Fibroblast of villous mesenchyme (primary cell): ENCODE results near the gene KRTAP27-1. TPM values are rescaled to one million over a fixed set of nuclear protein-coding genes. Genes with fewer than 3 reads are reported as not detected.
A peak's percentile ranks its signal among the peaks of the same experiment; 100 is the strongest.

ENCODE experiments used
- DNase-seq: peaks from one replicate; pipeline ENCODE4 v3.0.0-alpha.2; 2010; ENCODE audit warnings: low read depth
- H3K4me3 ChIP-seq: 2 replicates; pipeline ENCODE4 v1.5.1; 2011; ENCODE audit warnings: low read depth, mild to moderate bottlenecking, low read length
- total RNA-seq: library from RNA; depleted of rRNA; stranded (reverse); fragments of >200 nt; gene quantifications from 2 replicates; pipeline ENCODE4 v1.2.3, GENCODE V29; 2012
- TF ChIP-seq, protein P1 (sequence below): IDR thresholded peaks from 2 replicates; pipeline ENCODE4 v1.5.1; 2012; ENCODE audit warnings: low read depth, mild to moderate bottlenecking, low read length; ENCODE audit not compliant: insufficient read depth

The KRTAP27-1 gene
- total RNA-seq, 1 donor: not detected

DNA sequence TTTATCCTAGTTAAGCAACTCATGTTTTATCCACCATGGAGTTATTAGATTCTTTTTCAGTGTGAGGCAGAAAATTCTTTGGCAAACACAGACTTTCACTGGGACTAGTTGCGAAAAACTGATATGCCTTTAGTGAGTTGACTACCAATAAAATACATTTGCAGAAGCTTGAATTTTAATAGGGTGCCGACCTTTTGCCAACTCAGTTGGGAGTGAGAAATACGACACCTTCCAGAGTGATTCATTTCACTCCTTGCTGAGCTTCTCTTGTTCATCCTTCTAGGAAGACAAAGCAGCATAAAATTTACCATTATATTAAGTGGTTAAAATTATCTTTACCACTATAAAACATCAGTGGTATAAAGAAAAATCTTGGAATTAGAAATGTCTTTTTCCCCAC is 12.1 kb upstream of the KRTAP27-1 start:
- TF ChIP-seq, protein P1, sequence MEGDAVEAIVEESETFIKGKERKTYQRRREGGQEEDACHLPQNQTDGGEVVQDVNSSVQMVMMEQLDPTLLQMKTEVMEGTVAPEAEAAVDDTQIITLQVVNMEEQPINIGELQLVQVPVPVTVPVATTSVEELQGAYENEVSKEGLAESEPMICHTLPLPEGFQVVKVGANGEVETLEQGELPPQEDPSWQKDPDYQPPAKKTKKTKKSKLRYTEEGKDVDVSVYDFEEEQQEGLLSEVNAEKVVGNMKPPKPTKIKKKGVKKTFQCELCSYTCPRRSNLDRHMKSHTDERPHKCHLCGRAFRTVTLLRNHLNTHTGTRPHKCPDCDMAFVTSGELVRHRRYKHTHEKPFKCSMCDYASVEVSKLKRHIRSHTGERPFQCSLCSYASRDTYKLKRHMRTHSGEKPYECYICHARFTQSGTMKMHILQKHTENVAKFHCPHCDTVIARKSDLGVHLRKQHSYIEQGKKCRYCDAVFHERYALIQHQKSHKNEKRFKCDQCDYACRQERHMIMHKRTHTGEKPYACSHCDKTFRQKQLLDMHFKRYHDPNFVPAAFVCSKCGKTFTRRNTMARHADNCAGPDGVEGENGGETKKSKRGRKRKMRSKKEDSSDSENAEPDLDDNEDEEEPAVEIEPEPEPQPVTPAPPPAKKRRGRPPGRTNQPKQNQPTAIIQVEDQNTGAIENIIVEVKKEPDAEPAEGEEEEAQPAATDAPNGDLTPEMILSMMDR: no peak
- DNase-seq: no peak
- no peak overlapping the region for H3K4me3 ChIP-seq

DNA sequence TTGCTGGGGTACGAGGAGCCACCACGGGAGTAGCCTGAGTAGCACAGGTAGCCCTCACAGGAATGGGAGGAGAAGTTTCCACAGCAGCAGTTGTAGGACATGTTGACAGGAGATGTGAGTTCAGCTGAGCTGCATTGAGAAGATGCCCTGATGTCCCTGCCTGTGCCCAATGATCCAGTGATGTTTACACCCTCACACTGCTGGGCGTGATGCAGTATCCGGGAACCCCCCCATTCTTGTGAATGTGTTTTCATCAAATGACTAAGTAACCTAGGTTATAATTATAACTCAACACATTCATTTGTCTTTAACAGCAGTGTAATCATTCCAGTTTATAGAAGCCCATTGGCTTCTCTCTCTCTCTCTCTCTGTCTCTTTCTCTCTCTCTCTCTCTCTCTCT is 11.0 kb upstream of the KRTAP27-1 start, which contains the start of gene KRTAP23-1:
Gene KRTAP23-1 (minus strand): TSS at position 101 of the 400 bp plus-strand sequence. CDS start 0 bp downstream, at position 101.
- H3K4me3 ChIP-seq: no peak within 1 kb of the TSS
- DNase-seq: no peak
- TF ChIP-seq, protein P1: no peak

DNA sequence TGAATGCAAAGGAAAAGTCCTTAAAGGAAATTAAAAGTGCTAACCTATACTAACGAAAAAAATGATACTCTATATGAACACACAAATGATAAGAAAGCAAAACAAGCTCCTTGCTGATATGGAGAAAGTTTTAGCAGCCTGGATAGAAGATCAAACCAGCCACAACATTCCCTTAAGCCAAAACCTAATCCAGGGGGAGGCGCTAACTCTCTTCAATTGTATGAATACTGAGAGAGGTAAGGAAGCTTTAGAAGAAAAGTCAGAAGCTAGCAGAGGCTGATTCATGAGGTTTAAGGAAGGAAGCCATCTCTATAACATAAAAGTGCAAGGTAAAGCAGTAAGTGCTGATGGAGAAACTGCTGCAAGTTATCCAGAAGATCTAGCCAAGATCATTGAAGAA is 7.5 kb upstream of the KRTAP27-1 start:
- H3K4me3 ChIP-seq: no peak overlapping the region
- TF ChIP-seq, protein P1: no peak
- DNase-seq: no peak

DNA sequence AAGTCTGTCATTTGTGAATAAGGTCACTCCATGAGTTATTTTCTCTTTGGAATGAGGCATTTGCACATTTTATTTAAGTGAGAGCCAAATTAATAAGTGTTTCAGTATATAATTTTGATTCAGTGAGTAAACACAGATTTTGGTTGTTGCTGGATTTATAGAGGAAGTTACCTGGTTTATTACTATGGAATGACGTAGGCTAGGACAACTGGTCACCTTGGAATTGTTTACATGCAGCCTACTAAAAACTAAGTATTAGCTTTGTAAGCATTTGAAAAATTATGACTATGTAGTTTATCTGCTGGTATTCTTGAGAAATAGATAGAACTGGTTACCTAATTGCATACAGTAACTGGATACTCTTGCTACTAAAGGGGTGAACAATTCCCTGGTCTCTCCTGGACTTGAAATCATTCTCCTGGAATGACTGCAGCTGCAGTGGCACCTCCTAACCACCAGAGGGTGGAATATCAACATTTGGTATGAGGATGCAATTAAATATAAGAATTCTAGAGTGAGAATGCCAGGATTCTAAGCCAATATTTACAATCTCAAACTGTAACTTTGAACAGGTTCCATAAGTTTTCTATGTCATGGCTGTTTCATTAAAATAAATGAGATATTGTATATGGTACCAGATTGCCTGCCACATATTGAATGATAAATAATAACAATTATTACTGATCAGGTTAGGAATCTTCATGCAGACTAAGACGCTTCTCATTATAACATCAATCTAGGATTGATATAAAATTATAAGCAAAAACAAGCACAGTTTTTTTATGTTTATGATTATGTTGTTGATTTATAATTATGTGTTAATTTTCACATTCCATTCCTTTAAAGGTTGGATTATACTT is 3.5 kb upstream of the KRTAP27-1 start:
- TF ChIP-seq, protein P1: peak; percentile 61
- peak; percentile 3 for DNase-seq
- H3K4me3 ChIP-seq: no peak overlapping the region

DNA sequence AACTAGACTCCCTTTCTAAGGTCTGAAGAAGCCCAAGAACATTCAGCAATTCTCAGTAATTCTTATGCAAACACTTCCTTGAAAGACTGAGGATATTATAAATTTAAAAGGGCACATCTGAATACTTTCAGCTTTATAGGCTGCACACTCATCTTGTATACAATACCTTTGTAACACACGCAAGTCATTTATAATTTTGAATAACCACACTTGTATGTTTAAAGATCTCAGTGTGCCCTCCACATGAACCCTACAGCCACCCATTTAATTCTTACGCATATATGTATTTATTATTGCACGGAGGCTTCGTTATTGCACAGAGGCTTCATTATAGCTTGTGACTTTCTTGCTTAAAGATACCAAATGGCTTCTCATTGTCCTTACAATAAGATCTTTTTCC is 1.2 kb upstream of the KRTAP27-1 start:
- no peak overlapping the region for H3K4me3 ChIP-seq
- TF ChIP-seq, protein P1: no peak
- no peak for DNase-seq

DNA sequence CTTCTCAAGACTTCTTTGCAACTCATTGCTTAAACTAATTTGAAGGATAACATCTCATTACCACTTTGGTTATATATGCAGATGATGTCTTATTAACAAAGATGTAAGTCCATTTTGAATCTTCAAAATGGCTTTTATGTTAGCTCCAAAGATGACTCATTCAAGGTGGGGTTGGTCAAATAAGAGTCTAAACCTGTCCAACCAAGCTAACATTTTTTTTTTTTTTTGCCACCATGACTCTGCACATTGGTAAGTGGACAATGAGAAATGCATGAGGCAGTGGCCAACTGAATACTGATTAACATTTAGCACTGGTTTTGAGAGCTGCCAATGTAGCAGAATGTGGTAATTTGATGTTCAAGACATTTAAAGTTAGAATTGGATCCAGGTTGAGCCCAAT is 278 bp upstream of the KRTAP27-1 start:
- no peak overlapping the region for H3K4me3 ChIP-seq
- DNase-seq: no peak
- TF ChIP-seq, protein P1: no peak
